ENCODE results near the gene ANO2.

Gene ANO2

DNA sequence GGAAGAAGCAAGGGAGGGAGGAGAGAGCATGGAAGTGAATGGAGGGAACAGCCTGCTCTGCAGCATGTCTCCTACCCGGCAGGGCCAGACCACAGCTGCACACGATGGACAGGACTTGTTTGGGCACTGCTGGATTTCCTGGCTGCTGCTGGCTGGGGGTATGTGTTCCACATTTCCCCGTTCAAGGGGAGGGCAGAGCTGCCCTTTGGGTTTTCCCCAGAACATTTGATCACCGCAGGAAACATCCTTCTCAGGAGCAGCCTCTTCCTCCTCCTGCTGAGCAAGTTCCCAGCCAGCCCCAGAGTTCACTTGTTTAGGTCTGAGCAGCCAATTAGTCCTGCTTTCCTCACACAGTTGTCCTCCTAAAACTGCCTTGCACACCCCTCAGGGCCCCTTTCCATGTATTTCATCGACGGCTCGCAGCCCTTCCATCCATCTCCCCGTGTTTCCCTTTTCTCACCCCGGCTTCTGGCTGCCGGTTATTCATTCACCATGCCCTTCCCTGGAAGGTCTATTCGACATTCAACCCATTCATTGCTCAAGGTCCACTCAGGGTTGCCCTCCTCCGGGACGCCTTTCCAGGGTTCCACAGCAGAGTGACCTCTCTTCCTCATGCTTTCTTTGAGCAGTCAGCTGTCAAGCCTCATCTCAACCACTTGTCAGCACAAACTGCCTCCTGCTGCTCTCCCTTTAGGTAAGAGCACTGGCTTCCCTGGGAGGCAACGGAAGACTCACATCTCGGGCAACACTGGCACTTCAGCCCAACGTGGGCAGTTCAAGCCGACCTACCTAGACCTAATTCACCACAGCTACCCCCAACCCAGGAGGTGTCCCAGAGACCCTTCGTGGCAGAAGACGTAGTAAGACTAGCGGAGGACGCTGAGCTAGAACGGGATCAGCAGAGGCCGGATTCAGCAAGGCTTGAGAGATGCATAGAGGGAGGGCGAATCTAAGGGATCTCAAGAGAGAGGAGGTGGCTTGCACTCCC, 20.1 kb upstream of the ANO2 start:
- DNase-seq = no peak

DNA sequence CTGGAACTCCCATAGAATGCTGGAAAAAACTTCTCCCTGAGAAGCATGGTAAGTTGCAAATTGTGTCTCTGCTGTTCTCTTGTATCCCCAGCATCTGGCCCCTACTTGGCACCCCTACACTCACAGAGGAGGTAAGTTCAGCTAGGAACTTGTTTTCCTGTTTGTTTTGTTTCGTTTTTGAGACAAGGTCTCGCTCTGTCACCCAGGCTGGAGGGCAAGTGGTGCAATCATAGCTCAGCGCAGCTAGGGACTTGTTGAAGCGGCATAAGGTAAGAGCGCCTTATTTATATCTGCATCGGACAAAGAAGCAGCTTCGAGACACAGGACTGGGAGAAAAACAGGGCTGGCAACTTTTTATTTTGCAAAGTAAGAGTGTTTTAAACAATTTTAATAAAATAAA, 18.5 kb upstream of the ANO2 start:
- no peak for DNase-seq

DNA sequence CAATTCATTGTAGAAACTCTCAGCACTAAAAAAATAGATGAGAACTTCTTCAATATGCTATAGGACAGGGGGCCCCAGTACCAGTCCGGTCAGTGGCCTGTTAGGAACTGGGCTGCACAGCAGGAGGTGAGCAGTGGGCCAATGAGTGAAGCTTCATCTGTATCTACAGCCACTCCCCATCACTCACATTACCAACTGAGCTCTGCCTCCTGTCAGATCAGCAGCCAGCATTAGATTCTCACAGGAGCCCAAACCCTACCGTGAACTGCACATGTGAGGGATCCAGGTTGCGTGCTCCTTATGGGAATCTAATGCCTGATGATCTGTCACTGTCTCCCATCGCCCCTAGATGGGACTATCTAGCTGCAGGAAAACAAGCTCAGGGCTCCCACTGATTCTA, 15.7 kb upstream of the ANO2 start:
- DNase-seq = no peak

DNA sequence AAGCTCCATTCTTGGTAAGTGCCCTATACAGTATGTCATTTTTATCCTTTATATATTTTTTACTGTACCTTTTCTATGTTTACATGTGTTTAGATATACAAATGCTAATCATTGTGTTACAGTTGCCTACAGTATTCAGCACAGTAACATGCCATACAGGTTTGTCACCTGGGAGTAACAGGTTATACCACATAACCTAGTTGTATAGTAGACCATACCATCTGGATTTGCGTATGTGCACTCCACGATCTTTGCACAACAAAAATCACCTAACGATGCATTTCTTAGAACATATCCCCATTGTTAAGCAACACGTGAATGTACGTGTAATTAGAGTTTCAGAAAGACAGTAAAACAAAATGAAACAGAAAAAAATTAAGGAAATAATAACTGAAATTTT, 11.9 kb upstream of the ANO2 start:
- DNase-seq = no peak

DNA sequence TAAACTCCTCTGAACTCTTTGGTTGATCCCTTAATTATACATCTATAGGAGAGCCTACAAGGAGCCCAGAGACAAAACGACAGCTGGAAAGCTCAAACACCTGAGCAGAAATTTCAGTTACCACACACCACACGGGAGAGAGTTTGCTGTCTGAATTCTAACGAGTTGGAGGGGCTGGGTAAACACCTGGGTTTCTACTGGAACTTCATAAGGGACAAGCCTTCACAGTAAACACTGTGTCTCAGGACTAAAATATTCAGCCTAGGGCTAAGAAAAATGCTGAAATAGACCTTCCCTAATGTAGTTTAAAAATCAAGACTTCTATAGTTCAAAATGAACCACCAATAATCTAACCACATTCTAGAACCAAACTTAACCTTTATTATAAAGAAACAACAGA, 9.6 kb upstream of the ANO2 start:
- DNase-seq = no peak

DNA sequence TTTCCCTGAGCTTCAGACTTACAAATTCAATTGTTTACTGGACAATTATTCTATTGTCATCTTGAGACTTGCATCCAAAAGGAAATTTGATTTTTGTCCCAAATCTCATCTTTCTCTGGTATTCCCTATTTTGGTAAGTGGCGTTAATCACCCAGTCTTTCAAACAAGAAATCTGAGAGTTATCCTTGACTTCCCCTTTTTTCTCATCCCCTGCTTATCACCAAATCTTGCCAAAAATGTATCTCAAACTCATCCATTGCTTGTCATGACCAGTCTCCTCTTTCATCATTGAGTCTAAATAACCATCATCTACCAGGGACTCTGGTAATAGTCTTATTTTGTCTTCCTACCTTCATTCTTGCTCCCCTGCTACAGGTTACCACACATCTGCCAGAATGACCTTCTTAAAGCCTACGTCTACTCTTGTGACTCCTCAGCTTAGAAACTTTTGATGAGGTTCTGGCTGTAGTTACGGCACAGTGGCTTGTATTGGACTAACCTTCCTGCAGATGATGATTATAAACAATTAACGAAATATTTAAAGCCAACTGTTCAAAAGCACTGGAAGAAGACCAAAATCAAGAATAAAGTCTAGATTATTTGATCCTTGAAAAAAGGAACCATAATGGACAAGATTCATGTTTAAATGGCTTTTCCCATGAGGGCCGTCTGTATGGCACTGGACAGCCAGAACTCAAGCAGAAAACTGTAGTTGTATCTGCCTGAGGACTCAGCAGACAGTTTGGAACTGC, 9.0 kb upstream of the ANO2 start:
- DNase-seq = no peak

DNA sequence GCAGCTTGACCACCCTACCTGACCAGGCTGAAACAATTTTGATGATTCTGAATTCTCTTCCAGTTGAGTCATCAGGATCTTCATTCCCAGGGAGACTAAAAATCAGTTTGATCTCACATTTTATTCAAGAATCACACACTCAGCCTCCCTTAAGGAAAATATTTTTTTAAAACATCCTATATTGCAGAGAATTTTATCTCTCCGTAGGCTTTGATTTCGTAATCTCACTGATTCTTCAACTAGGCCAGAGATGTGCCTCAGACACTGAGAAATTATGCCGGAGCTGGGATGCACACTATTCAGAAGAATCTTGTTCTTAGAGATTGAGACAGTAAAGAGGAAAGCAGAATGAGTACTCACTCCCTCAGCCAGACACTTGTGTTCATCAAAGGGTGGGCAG, 7.0 kb upstream of the ANO2 start:
- DNase-seq = no peak

DNA sequence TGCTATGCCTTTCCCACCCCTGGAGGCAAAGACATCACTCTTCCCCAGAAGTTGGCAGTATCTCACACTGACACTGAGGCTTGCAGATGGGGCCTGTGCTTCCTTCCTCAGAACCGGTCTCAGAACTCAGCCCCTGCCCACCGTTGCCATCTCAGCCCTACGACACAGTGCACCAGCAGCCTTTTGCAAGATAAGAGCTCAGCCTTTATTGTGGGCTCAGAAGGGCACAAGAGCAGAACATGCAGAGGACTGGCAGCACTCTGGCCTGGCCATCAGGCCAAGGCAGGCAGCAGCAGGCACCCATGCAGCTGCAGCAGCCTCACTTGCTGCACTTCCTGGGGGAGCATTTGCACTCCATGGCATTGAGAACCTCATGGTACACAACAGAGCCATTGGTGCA, 3.6 kb upstream of the ANO2 start:
- DNase-seq = no peak

DNA sequence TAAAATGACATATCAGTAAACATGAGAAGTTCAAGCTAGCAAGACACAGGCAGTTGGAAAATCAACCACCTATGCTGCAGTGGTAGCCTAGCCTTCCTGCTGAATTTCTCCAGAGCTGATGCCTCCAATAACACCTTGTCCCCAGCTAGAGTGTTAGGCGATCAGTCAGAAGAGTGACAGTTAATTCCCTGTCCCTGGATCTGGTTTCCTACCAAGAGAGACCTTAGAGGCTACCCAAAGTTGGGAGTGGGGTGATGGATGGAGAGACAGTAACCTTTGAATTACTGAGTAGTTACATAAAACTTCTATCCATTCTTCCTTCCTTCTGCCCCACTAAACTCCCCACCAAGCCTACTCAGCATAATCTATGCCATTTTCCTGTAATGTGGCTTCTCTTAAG, 1.9 kb upstream of the ANO2 start:
- no peak for DNase-seq

DNA sequence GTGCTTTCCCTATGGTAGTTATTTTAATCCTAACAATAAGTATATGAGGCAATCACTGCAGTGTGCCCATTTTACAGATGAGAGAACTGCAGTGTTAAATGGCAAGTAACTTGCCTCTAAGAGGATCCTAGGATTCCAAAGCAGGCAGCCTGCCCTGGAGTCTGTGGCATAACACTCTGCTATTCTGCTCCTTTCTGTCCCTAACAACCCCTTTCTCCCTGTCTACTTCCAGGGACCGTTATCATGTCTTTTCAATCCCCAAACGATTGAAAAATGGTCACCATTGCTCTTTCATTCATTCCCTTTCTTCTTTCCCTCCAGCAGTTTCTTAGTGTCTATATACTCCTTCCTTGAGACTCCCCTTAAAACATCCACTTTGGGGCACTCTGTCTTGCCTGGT, 1.3 kb upstream of the ANO2 start:
- no peak for DNase-seq

DNA sequence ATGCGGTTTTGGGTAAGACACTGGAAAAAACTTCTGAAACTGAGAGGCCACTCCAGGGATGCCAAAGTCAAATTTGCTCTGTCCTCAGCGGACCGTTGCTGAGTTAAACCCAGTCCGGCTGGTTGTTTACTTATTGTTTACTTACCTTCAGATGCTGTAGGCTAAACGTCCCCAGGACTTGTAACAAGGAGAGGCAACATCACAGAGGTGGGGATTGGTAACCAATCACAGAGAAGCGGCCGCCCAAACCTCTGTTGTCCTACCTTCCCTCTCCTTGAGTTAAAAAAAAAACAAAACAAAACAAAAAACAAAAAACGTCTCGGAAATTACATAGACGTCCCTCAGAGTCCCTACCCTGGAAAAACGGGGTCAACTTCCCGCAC, 380 bp downstream of the ANO2 start:
- no peak for DNase-seq

DNA sequence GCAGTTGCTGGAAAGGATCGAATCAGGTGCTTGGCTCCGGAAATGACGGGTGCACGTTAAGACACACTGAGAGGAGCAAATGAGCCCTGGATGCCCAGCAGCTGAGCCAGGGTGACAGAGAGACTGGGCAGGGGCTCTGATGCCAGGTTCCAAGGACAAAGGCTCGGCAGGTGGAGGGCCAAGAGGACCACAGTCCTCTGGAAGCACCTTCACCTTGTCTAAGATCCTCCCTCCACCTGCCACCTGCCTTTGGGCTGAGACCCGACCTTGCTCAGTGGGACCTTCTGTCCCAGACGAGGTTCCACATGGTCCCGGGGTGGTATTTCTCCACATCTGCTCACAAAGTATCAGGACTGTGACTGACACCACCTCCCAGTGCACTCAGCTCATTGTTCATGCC, 1.0 kb downstream of the ANO2 start:
- no peak for DNase-seq

DNA sequence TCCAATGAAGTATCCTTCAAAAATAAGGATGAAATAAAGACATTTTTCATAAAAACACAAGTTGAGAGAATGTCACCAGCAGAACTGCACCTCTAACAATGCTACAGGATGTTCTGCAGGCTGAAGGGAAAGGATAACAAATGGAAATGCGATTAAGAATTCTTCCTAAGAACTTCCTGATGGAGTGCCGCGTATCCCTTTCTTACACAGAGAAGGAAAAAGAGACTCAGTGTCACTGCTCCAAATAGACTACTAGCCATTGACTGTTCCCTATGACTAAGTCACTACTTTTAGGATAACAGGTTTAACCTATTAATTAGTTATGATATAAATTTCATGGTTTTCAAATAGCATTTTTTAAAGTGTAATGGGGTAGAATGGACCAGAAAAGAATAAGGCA, 3.2 kb downstream of the ANO2 start:
- DNase-seq = no peak

DNA sequence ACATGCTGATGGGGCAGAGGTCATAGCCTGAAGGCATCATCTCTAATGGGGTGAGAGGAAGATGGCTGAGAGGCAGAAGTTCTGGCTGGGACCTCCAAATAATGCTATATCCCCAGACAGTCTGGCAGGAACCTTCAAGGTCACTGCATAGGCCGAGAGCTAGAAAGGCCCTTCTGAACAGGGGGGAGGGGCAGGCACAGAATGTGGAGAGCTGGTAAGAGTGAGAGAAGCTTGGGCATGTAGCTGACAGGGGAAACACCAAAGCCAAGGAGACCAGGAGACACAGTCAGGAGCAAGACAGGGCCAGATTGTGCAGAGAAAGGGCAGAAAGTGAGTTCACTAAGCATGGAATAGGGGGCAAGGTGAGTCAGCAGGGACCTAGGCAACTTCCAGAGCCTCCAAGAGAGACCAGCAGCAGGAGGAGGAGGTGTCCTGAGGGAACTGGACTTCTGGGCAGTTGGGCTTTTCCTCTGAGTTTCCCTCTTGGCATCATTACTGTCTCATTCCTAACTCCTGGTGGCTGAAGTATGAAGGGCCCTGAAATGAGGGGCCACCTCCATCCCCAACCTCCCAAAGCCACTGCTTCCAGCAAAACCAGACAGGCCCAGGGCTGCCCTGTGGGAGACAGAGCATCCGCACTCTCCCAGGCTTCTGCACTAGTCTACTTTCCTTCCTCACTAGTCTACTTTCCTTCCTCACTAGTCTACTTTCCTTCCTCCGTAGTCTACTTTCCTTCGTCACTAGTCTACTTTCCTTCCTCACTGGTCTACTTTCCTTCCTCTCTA, 17.1 kb downstream of the ANO2 start:
- no peak for DNase-seq

DNA sequence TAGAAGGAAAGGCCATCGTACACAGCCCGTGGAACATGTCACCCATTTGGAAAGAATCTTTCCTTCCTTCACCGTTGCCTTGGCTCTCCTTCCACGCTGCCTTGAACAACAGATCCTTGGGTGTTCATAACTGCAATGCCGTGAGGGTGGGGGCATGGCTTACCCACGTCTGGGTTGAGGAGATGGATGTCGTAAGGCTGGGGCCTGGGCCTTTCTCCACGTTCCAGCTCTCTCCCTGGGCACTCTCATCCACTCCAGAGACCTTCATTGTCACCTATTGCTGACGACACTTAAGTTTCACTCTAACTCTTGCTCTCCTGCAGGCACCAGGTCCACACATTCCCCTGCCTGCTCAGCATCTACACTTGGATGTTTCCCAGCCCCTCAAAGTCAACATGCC, 19.4 kb downstream of the ANO2 start:
- DNase-seq = no peak

DNA sequence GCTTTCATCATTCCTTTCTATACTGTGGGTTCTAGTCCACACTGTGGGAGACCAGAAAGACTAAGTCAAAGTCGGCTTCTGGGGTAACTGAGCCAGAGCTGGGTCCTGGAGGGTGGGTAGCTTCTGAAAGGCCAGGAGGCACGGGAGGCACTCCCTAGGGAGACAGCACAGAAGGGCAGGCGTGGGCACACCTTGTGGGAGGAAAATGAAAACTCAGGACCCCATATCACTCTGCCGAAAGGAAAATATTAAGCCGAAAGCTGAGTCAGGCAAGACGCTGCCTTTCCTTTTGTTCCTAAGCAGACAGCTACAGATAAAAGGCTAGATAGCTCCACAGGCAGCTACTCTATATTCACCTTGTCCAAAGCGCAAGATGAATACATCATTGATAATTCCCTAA, 20.7 kb downstream of the ANO2 start:
- DNase-seq = no peak

DNA sequence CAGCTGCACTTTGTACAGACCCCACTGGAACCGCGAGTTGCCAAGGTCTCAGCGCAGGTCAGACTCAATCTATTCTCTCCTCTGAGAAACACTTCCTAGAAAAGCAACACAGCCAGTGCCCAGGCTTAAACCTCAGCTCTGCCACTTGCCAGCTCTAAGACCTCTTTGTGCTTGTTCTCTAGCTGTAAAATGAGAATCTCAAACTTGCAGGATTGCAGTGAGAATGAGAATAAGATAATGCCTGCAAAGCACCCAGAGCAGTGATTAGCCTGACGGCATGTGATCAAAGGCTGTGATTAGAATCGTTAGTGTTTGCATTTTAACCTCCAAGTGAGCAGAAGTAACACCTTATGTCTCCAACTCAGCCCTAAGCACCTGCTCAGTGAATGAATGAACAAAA, 21.3 kb downstream of the ANO2 start:
- DNase-seq = peak in 3 of 58 donors; percentile 2 to 8 (median 6)

DNA sequence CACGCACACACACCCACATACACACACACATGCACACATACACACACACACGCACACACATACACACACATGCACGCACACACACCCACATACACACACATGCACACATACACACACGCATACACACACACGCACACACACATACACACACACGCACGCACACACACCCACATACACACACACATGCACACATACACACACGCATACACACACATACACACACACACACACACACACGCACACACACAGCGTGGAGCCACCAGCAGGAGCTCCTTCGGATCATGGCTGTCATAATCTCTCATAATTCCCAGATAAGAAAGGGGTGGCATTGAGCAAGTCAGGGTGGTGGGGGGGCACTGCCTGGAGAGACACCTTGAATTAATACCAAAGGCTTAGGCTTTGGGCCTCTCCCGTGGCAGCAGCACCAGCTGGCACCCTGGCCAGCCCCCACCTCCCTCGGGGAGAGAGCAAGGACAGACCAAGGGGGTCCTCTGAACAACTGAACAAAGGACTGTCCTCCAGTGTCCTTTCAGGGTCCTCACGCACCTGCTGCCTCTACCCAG, 21.9 kb downstream of the ANO2 start:
- no peak for DNase-seq

DNA sequence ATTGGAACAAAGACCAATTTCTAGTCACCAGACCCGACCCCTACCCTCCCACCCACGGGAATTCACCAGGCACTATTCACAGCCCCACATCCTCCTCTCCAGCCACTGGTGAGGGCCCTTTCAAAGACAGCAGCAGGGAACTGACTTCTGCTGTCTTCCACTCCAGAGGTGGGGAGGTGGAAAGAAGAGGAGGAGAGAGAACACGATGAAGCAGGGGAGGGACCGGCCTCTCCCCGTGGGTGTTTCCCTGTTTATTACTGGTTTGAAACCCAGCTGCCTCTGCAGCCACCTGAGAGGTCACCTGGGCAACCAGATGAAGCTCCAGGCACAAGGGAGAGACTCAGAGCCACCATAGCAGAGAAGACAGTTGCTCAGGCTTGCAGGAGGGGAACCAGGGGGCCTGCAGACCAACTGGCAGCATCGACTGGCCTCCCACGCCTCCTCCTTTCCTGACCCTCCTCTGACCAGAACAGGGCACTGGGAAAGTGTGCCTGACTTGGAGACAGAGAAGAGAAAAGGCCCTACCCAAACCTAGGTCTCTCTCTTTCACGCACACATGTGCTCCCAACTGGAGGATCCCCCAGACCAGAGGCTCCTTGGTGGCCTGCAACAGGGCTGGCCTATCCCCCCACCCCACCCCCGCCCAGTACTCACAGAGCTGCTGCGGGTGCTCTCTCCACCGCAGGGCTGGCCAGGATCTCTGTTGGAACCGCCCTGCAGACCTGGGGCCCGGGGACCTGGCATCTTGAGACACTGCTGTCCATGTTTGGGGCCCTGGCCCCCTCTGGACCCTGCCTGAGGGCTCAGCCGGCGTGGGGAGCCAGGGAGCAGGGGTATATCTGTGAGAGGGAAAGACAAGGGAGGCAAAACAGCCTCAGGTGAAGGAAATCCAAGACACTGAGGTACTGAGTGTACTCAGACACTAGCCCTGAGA, 22.8 kb downstream of the ANO2 start:
- DNase-seq = no peak
